ENCODE data around the gene EGFR.

- TF ChIP-seq, protein P1, sequence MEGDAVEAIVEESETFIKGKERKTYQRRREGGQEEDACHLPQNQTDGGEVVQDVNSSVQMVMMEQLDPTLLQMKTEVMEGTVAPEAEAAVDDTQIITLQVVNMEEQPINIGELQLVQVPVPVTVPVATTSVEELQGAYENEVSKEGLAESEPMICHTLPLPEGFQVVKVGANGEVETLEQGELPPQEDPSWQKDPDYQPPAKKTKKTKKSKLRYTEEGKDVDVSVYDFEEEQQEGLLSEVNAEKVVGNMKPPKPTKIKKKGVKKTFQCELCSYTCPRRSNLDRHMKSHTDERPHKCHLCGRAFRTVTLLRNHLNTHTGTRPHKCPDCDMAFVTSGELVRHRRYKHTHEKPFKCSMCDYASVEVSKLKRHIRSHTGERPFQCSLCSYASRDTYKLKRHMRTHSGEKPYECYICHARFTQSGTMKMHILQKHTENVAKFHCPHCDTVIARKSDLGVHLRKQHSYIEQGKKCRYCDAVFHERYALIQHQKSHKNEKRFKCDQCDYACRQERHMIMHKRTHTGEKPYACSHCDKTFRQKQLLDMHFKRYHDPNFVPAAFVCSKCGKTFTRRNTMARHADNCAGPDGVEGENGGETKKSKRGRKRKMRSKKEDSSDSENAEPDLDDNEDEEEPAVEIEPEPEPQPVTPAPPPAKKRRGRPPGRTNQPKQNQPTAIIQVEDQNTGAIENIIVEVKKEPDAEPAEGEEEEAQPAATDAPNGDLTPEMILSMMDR (IDR thresholded peaks at IDR 0.05) = no peak
- no peak for TF ChIP-seq RNF2 (IDR thresholded peaks at IDR 0.05; ENCODE audit: borderline replicate concordance, low read depth)
- TF ChIP-seq, protein P2, sequence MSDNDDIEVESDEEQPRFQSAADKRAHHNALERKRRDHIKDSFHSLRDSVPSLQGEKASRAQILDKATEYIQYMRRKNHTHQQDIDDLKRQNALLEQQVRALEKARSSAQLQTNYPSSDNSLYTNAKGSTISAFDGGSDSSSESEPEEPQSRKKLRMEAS (IDR thresholded peaks at IDR 0.05) = no peak
Observed at GRCh38 chr7:55118426-55118825, 99.6 kb downstream of the EGFR start.

Measured in A549 (cell line).